H9 (cell line): ENCODE results near the gene CCDC9B. TPM values are rescaled to one million over a fixed set of nuclear protein-coding genes. Genes with fewer than 3 reads are reported as not detected.

Experiments
- DNase-seq: peaks from one replicate; pipeline ENCODE4 v3.0.0-alpha.2; 2017
- H2AFZ ChIP-seq: one replicate; pipeline ENCODE4 v1.6.1; 2013; ENCODE audit warnings: mild to moderate bottlenecking, low read length, control low read depth, moderate library complexity
- H2AK5ac ChIP-seq: 2 replicates; pipeline ENCODE4 v1.6.1; 2013; ENCODE audit warnings: low read length, control low read depth, mixed read lengths; ENCODE audit not compliant: insufficient read length
- H2BK120ac ChIP-seq: one replicate; pipeline ENCODE4 v1.6.1; 2013; ENCODE audit warnings: low read depth, mild to moderate bottlenecking, low read length, control low read depth, inconsistent platforms; ENCODE audit not compliant: poor library complexity, severe bottlenecking
- H2BK12ac ChIP-seq: 2 replicates; pipeline ENCODE4 v1.6.1; 2013; ENCODE audit warnings: low read length, control low read depth, mixed read lengths, low read depth; ENCODE audit not compliant: insufficient read length
- H2BK15ac ChIP-seq: 2 replicates; pipeline ENCODE4 v1.6.1; 2013; ENCODE audit warnings: low read depth, low read length, control low read depth
- H2BK20ac ChIP-seq: one replicate; pipeline ENCODE4 v1.6.1; 2013; ENCODE audit warnings: low read depth, mild to moderate bottlenecking, low read length, control low read depth, inconsistent platforms; ENCODE audit not compliant: poor library complexity, severe bottlenecking
- H2BK5ac ChIP-seq: 2 replicates; pipeline ENCODE4 v1.6.1; 2013; ENCODE audit warnings: low read length, control low read depth, mixed read lengths; ENCODE audit not compliant: insufficient read length
- H3K14ac ChIP-seq: 2 replicates; pipeline ENCODE4 v1.6.1; 2013; ENCODE audit warnings: low read length, control low read depth; ENCODE audit not compliant: insufficient read depth
- H3K18ac ChIP-seq: 2 replicates; pipeline ENCODE4 v1.6.1; 2013; ENCODE audit warnings: low read depth, mild to moderate bottlenecking, mixed read lengths, low read length, control low read depth; ENCODE audit not compliant: insufficient read length
- H3K23ac ChIP-seq: 2 replicates; pipeline ENCODE4 v1.6.1; 2013; ENCODE audit warnings: low read length, control low read depth, mixed read lengths, low read depth; ENCODE audit not compliant: insufficient read length
- H3K23me2 ChIP-seq: 2 replicates; pipeline ENCODE4 v1.6.1; 2013; ENCODE audit warnings: low read depth, mild to moderate bottlenecking, mixed read lengths, low read length, control low read depth; ENCODE audit not compliant: insufficient read length, poor library complexity, severe bottlenecking
- H3K27ac ChIP-seq: 2 replicates; pipeline ENCODE4 v1.5.1; 2013; ENCODE audit warnings: low read length, control low read depth, mixed read lengths, low read depth; ENCODE audit not compliant: insufficient read length
- H3K27me3 ChIP-seq: 2 replicates; pipeline ENCODE4 v1.6.1; 2013; ENCODE audit warnings: low read length, control low read depth, inconsistent platforms; ENCODE audit not compliant: insufficient read depth
- H3K4ac ChIP-seq: 2 replicates; pipeline ENCODE4 v1.6.1; 2013; ENCODE audit warnings: low read depth, mild to moderate bottlenecking, control low read depth, inconsistent platforms, low read length, moderate library complexity
- H3K4me1 ChIP-seq: 2 replicates; pipeline ENCODE4 v1.6.1; 2013; ENCODE audit warnings: low read length, control low read depth, inconsistent platforms; ENCODE audit not compliant: insufficient read depth
- H3K4me2 ChIP-seq: 2 replicates; pipeline ENCODE4 v1.6.1; 2013; ENCODE audit warnings: low read length, control low read depth, mixed read lengths; ENCODE audit not compliant: insufficient read length, insufficient read depth
- H3K56ac ChIP-seq: 2 replicates; pipeline ENCODE4 v1.6.1; 2013; ENCODE audit warnings: low read depth, mild to moderate bottlenecking, mixed read lengths, low read length, control low read depth; ENCODE audit not compliant: insufficient read length
- H3K79me1 ChIP-seq: 2 replicates; pipeline ENCODE4 v1.6.1; 2013; ENCODE audit warnings: low read depth, mild to moderate bottlenecking, moderate library complexity, low read length, control low read depth, inconsistent platforms; ENCODE audit not compliant: insufficient read depth, poor library complexity, severe bottlenecking
- H3K79me2 ChIP-seq: 2 replicates; pipeline ENCODE4 v1.6.1; 2013; ENCODE audit warnings: low read length, control low read depth, inconsistent platforms; ENCODE audit not compliant: insufficient read depth
- H3K9ac ChIP-seq: 2 replicates; pipeline ENCODE4 v1.6.1; 2013; ENCODE audit warnings: low read length, control low read depth, mixed read lengths; ENCODE audit not compliant: insufficient read length; ENCODE audit errors: extremely low read depth
- H3K9me3 ChIP-seq: one replicate; pipeline ENCODE4 v1.6.1; 2013; ENCODE audit warnings: low read depth, low read length, inconsistent platforms; ENCODE audit not compliant: control insufficient read depth
- H3T11ph ChIP-seq: one replicate; pipeline ENCODE4 v1.6.1; 2013; ENCODE audit warnings: mild to moderate bottlenecking, low read length, control low read depth, inconsistent platforms
- H4K20me1 ChIP-seq: one replicate; pipeline ENCODE4 v1.6.1; 2013; ENCODE audit not compliant: control insufficient read depth, insufficient read length, insufficient read depth
- H4K5ac ChIP-seq: 2 replicates; pipeline ENCODE4 v1.6.1; 2013; ENCODE audit warnings: low read depth, mild to moderate bottlenecking, mixed read lengths, low read length, control low read depth; ENCODE audit not compliant: insufficient read length
- H4K8ac ChIP-seq: replicated peaks from 2 replicates; pipeline ENCODE4 v1.6.1; 2013; ENCODE audit warnings: low read length, control low read depth, mixed read lengths, low read depth; ENCODE audit not compliant: insufficient read length
- H4K91ac ChIP-seq: 2 replicates; pipeline ENCODE4 v1.6.1; 2013; ENCODE audit warnings: low read depth, mild to moderate bottlenecking, moderate library complexity, mixed read lengths, low read length, control low read depth; ENCODE audit not compliant: insufficient read length
- H3K27ac Mint-ChIP-seq, 3 experiments: 2 replicates in 2 of 3; 3 replicates in 1 of 3; pipeline ENCODE4 v1.8.0; 2020 to 2021; ENCODE audit warnings: mixed read lengths in 3 of 3, mild to moderate bottlenecking in 1 of 3, moderate library complexity in 1 of 3
- H3K27me3 Mint-ChIP-seq: 2 replicates; pipeline ENCODE4 v1.8.0; 2021; ENCODE audit warnings: low read depth, mild to moderate bottlenecking, moderate library complexity, mixed read lengths
- H3K36me3 Mint-ChIP-seq, 3 experiments: 2 replicates in 2 of 3; 3 replicates in 1 of 3; pipeline ENCODE4 v1.8.0; 2020 to 2021; ENCODE audit warnings: low read depth in 3 of 3, mixed read lengths in 3 of 3; ENCODE audit not compliant: insufficient read depth in 1 of 3
- H3K4me1 Mint-ChIP-seq, 2 experiments: 2 replicates each; pipeline ENCODE4 v1.8.0; 2020; ENCODE audit warnings: mixed read lengths in 2 of 2
- H3K4me3 Mint-ChIP-seq, 2 experiments: 2 replicates in 1 of 2; 3 replicates in 1 of 2; pipeline ENCODE4 v1.8.0; 2020 to 2021; ENCODE audit warnings: mild to moderate bottlenecking in 2 of 2, mixed read lengths in 2 of 2, moderate library complexity in 1 of 2
- H3K9me3 Mint-ChIP-seq, 2 experiments: 2 replicates in 1 of 2; 3 replicates in 1 of 2; pipeline ENCODE4 v1.8.0; 2020; ENCODE audit warnings: mild to moderate bottlenecking in 2 of 2, mixed read lengths in 2 of 2, moderate library complexity in 1 of 2
- CTCF ChIP-seq: fragments of 200-600 bp; sonication (generic); conservative IDR thresholded peaks from 3 replicates; pipeline ENCODE4 v1.8.0; 2021; ENCODE audit warnings: antibody characterized with exemption, mild to moderate bottlenecking
- WGBS: extraction: QIAGEN DNeasy Blood & Tissue Kit; methylation state at CpG from one replicate; pipeline ENCODE4 v1.1.7; 2013; ENCODE audit warnings: missing lambda C conversion rate, low lambda C conversion rate, mixed read lengths; ENCODE audit not compliant: insufficient read length; ENCODE audit errors: extremely low coverage; 5-methylcytosine and 5-hydroxymethylcytosine counted together
- total RNA-seq: library from RNA; stranded (reverse); gene quantifications from 2 replicates; pipeline ENCODE4 v1.2.1, GENCODE V29; 2021

The CCDC9B gene
- total RNA-seq, 1 experiment from 2014 or later, result 0.48 TPM

GRCh38 chr15:40281801-40282146 is 59.0 kb downstream of the CCDC9B start:
- DNase-seq, result no peak
- Mint-ChIP-seq H3K27ac (no peak overlapping the region), H3K36me3 (no peaks in the 10 kb centered on the region; a peak in 2 of 7 replicates), H3K9me3 (no peaks in the 10 kb centered on the region; a peak in 1 of 5 replicates), H3K27me3 (peaks cover 86% of the 10 kb centered on the region), H3K4me1 (peaks cover 38 to 67% of the 10 kb centered on the region in 2 experiments), H3K4me3 (no peak overlapping the region; a peak in 1 of 5 replicates)
- peaks cover 10% of the 10 kb centered on the region for H3K23me2 ChIP-seq
- H3K23ac ChIP-seq, result no peak overlapping the region
- H3K9me3 ChIP-seq, result no peaks in the 10 kb centered on the region
- no peak overlapping the region for H2BK120ac ChIP-seq
- no peak overlapping the region for H3K9ac ChIP-seq
- H3K4me1 ChIP-seq, result peaks cover 3% of the 10 kb centered on the region; the same call in 1 of the 2 replicates
- no peak overlapping the region for H3K4ac ChIP-seq
- H2AK5ac ChIP-seq, result no peak overlapping the region
- peaks cover 37% of the 10 kb centered on the region; the same call in 1 of the 2 replicates for H3K27me3 ChIP-seq
- H2BK5ac ChIP-seq, result no peak overlapping the region
- TF ChIP-seq CTCF, result no peak
- H4K20me1 ChIP-seq, result no peaks in the 10 kb centered on the region
- no peaks in the 10 kb centered on the region for H3K79me1 ChIP-seq
- H3K27ac ChIP-seq, result no peak overlapping the region
- no peak overlapping the region for H3K56ac ChIP-seq
- no peak overlapping the region for H2BK15ac ChIP-seq
- no CpG with 5 or more reads among the region's 51 CpGs for WGBS
- no peak overlapping the region for H3T11ph ChIP-seq
- H4K91ac ChIP-seq, result no peak overlapping the region
- no peak overlapping the region for H2BK12ac ChIP-seq
- no peak overlapping the region for H3K14ac ChIP-seq
- H3K79me2 ChIP-seq, result no peaks in the 10 kb centered on the region
- H2BK20ac ChIP-seq, result no peak overlapping the region
- no peak overlapping the region for H3K18ac ChIP-seq
- no peak overlapping the region for H2AFZ ChIP-seq
- H4K5ac ChIP-seq, result no peak overlapping the region
- peak overlapping the region; percentile 41 for H3K4me2 ChIP-seq
- no peak overlapping the region for H4K8ac ChIP-seq

Other genes starting within 250 kb of the CCDC9B start
- 13.2 and 15.0 TPM in 2 replicates for gene BMF, start 232.1 kb downstream of the CCDC9B start, total RNA-seq
- gene BUB1B, start 179.9 kb downstream of the CCDC9B start, total RNA-seq, result 83.2 and 86.5 TPM in 2 replicates
- 7.0 and 7.4 TPM in 2 replicates for gene PAK6, start 101.9 kb downstream of the CCDC9B start, total RNA-seq
- 0.26 and 0.46 TPM in 2 replicates for gene ANKRD63, start 57.9 kb downstream of the CCDC9B start, total RNA-seq
- gene PLCB2, start 33.0 kb downstream of the CCDC9B start, total RNA-seq, result 5.7 and 7.4 TPM in 2 replicates
- 23.1 and 25.4 TPM in 2 replicates for gene INAFM2, start 17.2 kb downstream of the CCDC9B start, total RNA-seq
- gene PHGR1, start 10.1 kb upstream of the CCDC9B start, total RNA-seq, result not detected in 2 replicates
- 0.59 and 1.3 TPM in 2 replicates for gene DISP2, start 17.3 kb upstream of the CCDC9B start, total RNA-seq
- gene KNSTRN, start 41.8 kb upstream of the CCDC9B start, total RNA-seq, result 53.9 TPM in 2 replicates
- 86.7 and 93.1 TPM in 2 replicates for gene IVD, start 64.9 kb upstream of the CCDC9B start, total RNA-seq
- 52.9 and 54.1 TPM in 2 replicates for gene BAHD1, start 100.0 kb upstream of the CCDC9B start, total RNA-seq
- 24.4 and 25.7 TPM in 2 replicates for gene CHST14, start 130.0 kb upstream of the CCDC9B start, total RNA-seq
- gene CCDC32, start 224.1 kb upstream of the CCDC9B start, total RNA-seq, result 8.9 and 11.1 TPM in 2 replicates
- 25.7 and 26.6 TPM in 2 replicates for gene RPUSD2, start 228.4 kb upstream of the CCDC9B start, total RNA-seq